ENCODE measurements around the gene ARHGAP15.

ARHGAP15 gene

GRCh38 chr2:143467011-143467410 lies 337.8 kb downstream of the ARHGAP15 start:
- no peak for DNase-seq

GRCh38 chr2:143468341-143468888 lies 339.2 kb downstream of the ARHGAP15 start:
- DNase-seq: no peak

- DNase-seq: no peak
Measured at GRCh38 chr2:143469323-143469722, 340.1 kb downstream of the ARHGAP15 start.

GRCh38 chr2:143471550-143471949 lies 342.3 kb downstream of the ARHGAP15 start:
- no peak for DNase-seq

GRCh38 chr2:143473216-143473615 lies 344.0 kb downstream of the ARHGAP15 start:
- no peak for DNase-seq

GRCh38 chr2:143473820-143474219 lies 344.6 kb downstream of the ARHGAP15 start:
- DNase-seq: no peak

- DNase-seq: no peak
Measured at GRCh38 chr2:143474586-143474985, 345.4 kb downstream of the ARHGAP15 start.

- DNase-seq: no peak
Measured at GRCh38 chr2:143475041-143475776, 346.0 kb downstream of the ARHGAP15 start.

- no peak for DNase-seq
Measured at GRCh38 chr2:143476336-143477087, 347.3 kb downstream of the ARHGAP15 start.

GRCh38 chr2:143477714-143478443 lies 348.7 kb downstream of the ARHGAP15 start:
- DNase-seq: no peak

- DNase-seq: no peak
Measured at GRCh38 chr2:143480086-143480485, 350.9 kb downstream of the ARHGAP15 start.

GRCh38 chr2:143480601-143481236 lies 351.5 kb downstream of the ARHGAP15 start:
- DNase-seq: no peak

GRCh38 chr2:143481237-143481623 lies 352.0 kb downstream of the ARHGAP15 start:
- no peak for DNase-seq

GRCh38 chr2:143481733-143482132 lies 352.5 kb downstream of the ARHGAP15 start:
- DNase-seq: no peak

- no peak for DNase-seq
Measured at GRCh38 chr2:143482316-143482715, 353.1 kb downstream of the ARHGAP15 start.

GRCh38 chr2:143482771-143483170 lies 353.6 kb downstream of the ARHGAP15 start:
- no peak for DNase-seq

GRCh38 chr2:143486976-143487375 lies 357.8 kb downstream of the ARHGAP15 start:
- no peak for DNase-seq

- no peak for DNase-seq
Measured at GRCh38 chr2:143489145-143489544, 359.9 kb downstream of the ARHGAP15 start.

- no peak for DNase-seq
Measured at GRCh38 chr2:143491131-143491530, 361.9 kb downstream of the ARHGAP15 start.

- DNase-seq: no peak
Measured at GRCh38 chr2:143493339-143493738, 364.1 kb downstream of the ARHGAP15 start.

- DNase-seq: no peak
Measured at GRCh38 chr2:143497726-143498125, 368.5 kb downstream of the ARHGAP15 start.

- DNase-seq: no peak
Measured at GRCh38 chr2:143498496-143498895, 369.3 kb downstream of the ARHGAP15 start.

GRCh38 chr2:143499061-143499460 lies 369.8 kb downstream of the ARHGAP15 start:
- no peak for DNase-seq
